Breast epithelium (tissue), 3 donors: ENCODE results near the gene FOXE1.

Experiments
- CTCF ChIP-seq, 3 donors: fragments of 450-650 bp; IDR thresholded peaks; one replicate each; pipeline ENCODE4 v1.5.1; 2016 to 2017; ENCODE audit warnings: antibody characterized with exemption in 3 of 3, mild to moderate bottlenecking in 3 of 3, moderate library complexity in 3 of 3
- POLR2A ChIP-seq: fragments of 450-650 bp; IDR thresholded peaks from one replicate; pipeline ENCODE4 v1.6.1; 2016; ENCODE audit warnings: antibody characterized with exemption, mild to moderate bottlenecking, moderate library complexity
- POLR2AphosphoS5 ChIP-seq, 3 donors: sonication (generic); formaldehyde crosslinking; IDR thresholded peaks; one replicate each; pipeline ENCODE4 v1.6.1; 2017; ENCODE audit warnings: antibody characterized with exemption in 3 of 3

GRCh38 chr9:97861148-97861475, 8.1 kb downstream of the FOXE1 start:
- TF ChIP-seq CTCF (IDR thresholded peaks at IDR 0.05) (no peak), POLR2AphosphoS5 (IDR thresholded peaks at IDR 0.05) (no peak), POLR2A (no peak)
